ENCODE data around the gene ROBO1.
A peak's percentile ranks its signal among the peaks of the same experiment; 100 is the strongest.

ROBO1 gene

DNA sequence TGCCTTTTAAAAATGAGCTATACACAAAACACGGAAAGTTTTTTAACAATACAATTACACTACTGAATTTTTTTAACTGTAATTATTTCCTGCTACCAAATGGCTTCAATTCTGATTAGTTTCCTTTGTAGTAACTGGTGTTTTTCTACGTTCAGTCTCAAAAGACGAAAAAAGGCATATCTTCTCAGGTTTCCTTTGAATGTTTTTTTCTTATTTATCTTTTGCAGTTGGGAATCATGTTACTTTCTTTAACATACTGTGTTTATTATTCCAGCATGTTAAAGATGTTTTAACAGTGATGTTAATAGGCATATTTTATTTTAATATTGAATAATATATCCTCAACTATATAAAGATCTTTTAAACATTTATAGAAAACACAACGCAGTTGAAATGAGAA lies 1055.5 kb downstream of the ROBO1 start:
- Mint-ChIP-seq H3K9me3 (no peaks in the 10 kb centered on the region), H3K4me1 (peaks cover 24% of the 10 kb centered on the region), H3K27ac (peak overlapping the region; percentile 64), H3K27me3 (ENCODE audit: low read depth, poor library complexity) (no peaks in the 10 kb centered on the region), H3K4me3 (no peak overlapping the region), H3K36me3 (ENCODE audit: low read depth) (peaks cover 38% of the 10 kb centered on the region)
- no peak for DNase-seq
- TF ChIP-seq, protein P1, sequence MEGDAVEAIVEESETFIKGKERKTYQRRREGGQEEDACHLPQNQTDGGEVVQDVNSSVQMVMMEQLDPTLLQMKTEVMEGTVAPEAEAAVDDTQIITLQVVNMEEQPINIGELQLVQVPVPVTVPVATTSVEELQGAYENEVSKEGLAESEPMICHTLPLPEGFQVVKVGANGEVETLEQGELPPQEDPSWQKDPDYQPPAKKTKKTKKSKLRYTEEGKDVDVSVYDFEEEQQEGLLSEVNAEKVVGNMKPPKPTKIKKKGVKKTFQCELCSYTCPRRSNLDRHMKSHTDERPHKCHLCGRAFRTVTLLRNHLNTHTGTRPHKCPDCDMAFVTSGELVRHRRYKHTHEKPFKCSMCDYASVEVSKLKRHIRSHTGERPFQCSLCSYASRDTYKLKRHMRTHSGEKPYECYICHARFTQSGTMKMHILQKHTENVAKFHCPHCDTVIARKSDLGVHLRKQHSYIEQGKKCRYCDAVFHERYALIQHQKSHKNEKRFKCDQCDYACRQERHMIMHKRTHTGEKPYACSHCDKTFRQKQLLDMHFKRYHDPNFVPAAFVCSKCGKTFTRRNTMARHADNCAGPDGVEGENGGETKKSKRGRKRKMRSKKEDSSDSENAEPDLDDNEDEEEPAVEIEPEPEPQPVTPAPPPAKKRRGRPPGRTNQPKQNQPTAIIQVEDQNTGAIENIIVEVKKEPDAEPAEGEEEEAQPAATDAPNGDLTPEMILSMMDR (IDR thresholded peaks at IDR 0.05) = no peak

DNA sequence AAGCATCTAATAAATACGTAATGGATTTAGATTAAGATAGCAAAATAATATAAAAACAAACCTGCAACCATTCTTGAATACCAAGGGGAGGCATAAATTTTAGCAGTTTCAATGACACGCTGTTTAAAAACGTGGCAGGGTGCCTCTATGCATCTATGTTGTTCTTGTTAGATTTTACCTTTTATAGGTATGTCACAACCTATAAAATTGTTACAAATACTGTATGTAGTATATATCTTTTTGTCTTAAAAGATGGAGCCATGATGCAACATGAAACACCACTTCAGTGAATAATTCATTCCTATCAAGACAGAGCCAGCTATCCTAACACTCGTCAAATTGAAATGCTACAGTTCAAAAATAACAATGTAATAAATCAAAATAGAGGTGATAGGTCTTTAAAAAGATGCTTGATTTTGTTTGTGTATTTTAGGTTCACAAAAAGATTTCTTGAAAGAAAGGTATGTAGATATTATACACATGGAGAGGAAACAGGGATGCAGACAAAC lies 1059.2 kb downstream of the ROBO1 start:
- Mint-ChIP-seq H3K4me3 (no peak overlapping the region), H3K9me3 (no peaks in the 10 kb centered on the region)
- TF ChIP-seq, protein P1 (IDR thresholded peaks at IDR 0.05) = no peak

DNA sequence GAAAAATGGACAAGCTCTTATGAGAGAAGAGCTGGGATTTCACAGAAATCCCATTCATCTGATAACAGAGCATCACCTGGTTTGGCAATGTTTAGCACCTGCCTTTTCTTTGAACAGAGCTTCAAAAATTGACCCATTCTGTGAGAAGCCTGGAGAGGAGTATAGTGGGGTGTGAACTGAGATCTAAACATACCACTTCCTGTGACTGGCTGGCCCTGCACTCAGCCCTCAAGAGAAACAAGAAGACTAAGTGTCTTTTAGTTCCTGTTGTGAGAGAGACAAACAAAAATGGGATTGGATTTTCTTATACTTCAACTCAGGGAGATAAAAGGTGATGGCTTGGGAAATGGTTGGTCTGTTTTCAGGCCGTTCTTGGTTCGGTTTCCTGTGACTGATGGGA lies 1060.2 kb downstream of the ROBO1 start:
- peaks cover 27% of the 10 kb centered on the region for H3K36me3 Mint-ChIP-seq (ENCODE audit: low read depth)
- no peak overlapping the region for H3K4me3 Mint-ChIP-seq
- peak overlapping the region; percentile 86 for H3K27ac Mint-ChIP-seq
- DNase-seq = no peak
- H3K9me3 Mint-ChIP-seq = no peaks in the 10 kb centered on the region
- no peaks in the 10 kb centered on the region for H3K27me3 Mint-ChIP-seq (ENCODE audit: low read depth, poor library complexity)
- TF ChIP-seq, protein P1 (IDR thresholded peaks at IDR 0.05) = no peak
- H3K4me1 Mint-ChIP-seq = peaks cover 33% of the 10 kb centered on the region

More for the DNA sequence above, 1059.2 kb downstream of the ROBO1 start:
- no peak for DNase-seq
- H3K27ac Mint-ChIP-seq = no peak overlapping the region
- no peaks in the 10 kb centered on the region for H3K27me3 Mint-ChIP-seq (ENCODE audit: low read depth, poor library complexity)
- H3K4me1 Mint-ChIP-seq = peaks cover 30% of the 10 kb centered on the region
- H3K36me3 Mint-ChIP-seq (ENCODE audit: low read depth) = peaks cover 31% of the 10 kb centered on the region

DNA sequence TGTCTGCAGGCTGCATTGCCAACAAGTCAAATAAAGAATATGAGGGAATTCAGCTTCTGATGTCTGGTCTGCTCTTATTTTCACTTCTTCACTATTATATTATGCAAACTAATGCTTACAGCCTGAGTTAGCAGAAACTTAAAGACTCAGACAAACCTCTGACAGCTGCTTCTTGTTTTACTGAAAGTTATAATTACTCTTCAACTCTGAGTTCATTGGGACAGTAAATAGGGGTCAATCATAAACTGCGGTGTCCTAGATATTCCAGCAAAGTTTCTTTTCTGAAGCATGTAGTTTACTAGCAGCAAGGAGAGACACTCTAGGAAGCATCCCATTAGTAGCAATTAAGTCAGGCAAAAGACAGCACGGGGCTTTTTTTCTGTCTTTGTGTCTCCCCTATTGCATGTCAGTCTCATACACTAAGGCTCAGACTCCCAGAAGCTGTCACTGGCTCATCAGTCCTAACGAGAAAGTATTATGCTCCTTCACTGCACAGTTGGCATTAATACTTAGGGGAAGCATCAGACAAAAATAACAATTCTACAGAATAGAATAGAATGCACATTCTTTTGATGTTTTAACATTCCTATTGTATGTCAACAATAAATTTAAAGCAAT lies 1060.8 kb downstream of the ROBO1 start:
- no peaks in the 10 kb centered on the region for H3K9me3 Mint-ChIP-seq
- peaks cover 27% of the 10 kb centered on the region for H3K36me3 Mint-ChIP-seq (ENCODE audit: low read depth)
- H3K4me3 Mint-ChIP-seq = no peak overlapping the region
- TF ChIP-seq, protein P1 (IDR thresholded peaks at IDR 0.05) = no peak
- H3K4me1 Mint-ChIP-seq = peaks cover 27% of the 10 kb centered on the region
- no peak for DNase-seq
- no peak overlapping the region for H3K27ac Mint-ChIP-seq
- H3K27me3 Mint-ChIP-seq (ENCODE audit: low read depth, poor library complexity) = no peaks in the 10 kb centered on the region

DNA sequence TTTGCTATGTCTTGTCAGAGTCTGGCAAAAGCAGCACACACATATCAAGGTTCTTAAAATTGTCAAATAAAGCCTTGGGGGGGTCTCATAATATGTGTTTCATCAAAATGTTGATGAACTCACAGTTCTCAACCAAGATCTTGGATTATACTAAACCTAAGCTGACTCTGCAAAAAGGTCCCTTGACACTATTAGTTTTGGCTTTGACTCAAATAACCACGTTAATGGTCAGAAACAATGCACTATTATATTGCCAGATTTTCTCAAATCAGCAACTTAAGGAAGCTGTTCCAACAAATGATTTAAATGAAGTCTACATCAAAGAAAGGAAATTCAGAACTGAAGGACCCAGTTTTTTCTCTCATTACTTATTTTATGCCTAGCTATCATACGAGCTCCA lies 1063.9 kb downstream of the ROBO1 start:
- Mint-ChIP-seq H3K27me3 (ENCODE audit: low read depth, poor library complexity) (no peaks in the 10 kb centered on the region), H3K4me1 (peaks cover 22% of the 10 kb centered on the region), H3K4me3 (no peak overlapping the region), H3K36me3 (ENCODE audit: low read depth) (peaks cover 39% of the 10 kb centered on the region), H3K27ac (no peak overlapping the region), H3K9me3 (no peaks in the 10 kb centered on the region)
- TF ChIP-seq, protein P1 (IDR thresholded peaks at IDR 0.05) = no peak
- DNase-seq = no peak

DNA sequence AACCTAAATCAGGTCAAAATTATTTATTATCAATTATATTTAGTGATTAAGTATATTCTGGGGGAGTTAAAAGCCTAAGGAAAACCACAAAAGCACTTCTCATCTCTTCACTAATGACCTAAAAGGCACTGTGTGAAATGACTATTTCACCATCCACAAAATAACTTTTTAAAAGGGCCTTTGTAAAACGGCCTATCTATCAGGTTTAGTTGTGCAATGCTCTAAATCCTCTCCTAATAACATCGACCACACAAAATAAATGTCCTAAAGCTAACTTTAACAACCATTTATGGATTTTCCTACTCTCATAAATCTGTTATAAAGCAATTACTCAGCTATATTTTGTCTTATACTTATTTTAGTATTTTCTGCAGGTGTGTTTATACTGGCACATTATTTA lies 1066.3 kb downstream of the ROBO1 start:
- Mint-ChIP-seq H3K4me3 (no peak overlapping the region), H3K27ac (no peak overlapping the region), H3K9me3 (no peaks in the 10 kb centered on the region), H3K4me1 (peaks cover 15% of the 10 kb centered on the region), H3K27me3 (ENCODE audit: low read depth, poor library complexity) (no peaks in the 10 kb centered on the region), H3K36me3 (ENCODE audit: low read depth) (peaks cover 30% of the 10 kb centered on the region)
- no peak for DNase-seq
- TF ChIP-seq, protein P1 (IDR thresholded peaks at IDR 0.05) = no peak
